Cardiac fibroblast (primary cell): ENCODE results near the gene WRNIP1.
"Not testable (repeated sequence)": the region's sequence is repeated elsewhere in the genome, so short reads cannot be mapped to it uniquely, and the experiment has no call there.

Experiments used
- DNase-seq, 2 donors: peaks; one replicate each; pipeline versions ENCODE4 v3.0.0 to v3.0.0-alpha.2; 2010; ENCODE audit warnings: low read depth in 2 of 2
- H3K4me3 ChIP-seq, 2 donors: replicated peaks in 1 of 2; 1 replicate in 1 of 2; 2 replicates in 1 of 2; pipeline ENCODE4 v1.5.1; 2011; ENCODE audit warnings: low read depth in 2 of 2, low read length in 2 of 2, mild to moderate bottlenecking in 2 of 2, moderate library complexity in 1 of 2
- CTCF ChIP-seq: IDR thresholded peaks from one replicate; pipeline ENCODE4 v1.5.1; 2011; ENCODE audit warnings: low read depth, mild to moderate bottlenecking, low read length, inconsistent platforms

Gene WRNIP1

GRCh38 chr6:2756687-2757224 lies 8.4 kb upstream of the WRNIP1 start:
- DNase-seq = no peak
- H3K4me3 ChIP-seq = no peak overlapping the region
- TF ChIP-seq CTCF = no peak

GRCh38 chr6:2758980-2759379 lies 6.2 kb upstream of the WRNIP1 start:
- no peak for DNase-seq
- no peak for TF ChIP-seq CTCF
- no peak overlapping the region for H3K4me3 ChIP-seq

- peak; percentile 48 for TF ChIP-seq CTCF
- H3K4me3 ChIP-seq = no peak overlapping the region
- DNase-seq = peak in 1 of 2 donors; percentile 40
Measured at GRCh38 chr6:2760882-2761842, 4.0 kb upstream of the WRNIP1 start.

GRCh38 chr6:2762868-2763267 lies 2.3 kb upstream of the WRNIP1 start:
- DNase-seq, H3K4me3 ChIP-seq: not testable (repeated sequence)

GRCh38 chr6:2763345-2763841 lies 1.8 kb upstream of the WRNIP1 start:
- H3K4me3 ChIP-seq = no peak overlapping the region
- TF ChIP-seq CTCF = no peak
- DNase-seq = no peak

- H3K4me3 ChIP-seq = peak overlapping the region; percentile 50 to 61
- DNase-seq = no peak
- no peak for TF ChIP-seq CTCF
Measured at GRCh38 chr6:2763876-2764540, 1.2 kb upstream of the WRNIP1 start.
